ENCODE measurements around the gene RBP3.

RBP3 gene

DNA sequence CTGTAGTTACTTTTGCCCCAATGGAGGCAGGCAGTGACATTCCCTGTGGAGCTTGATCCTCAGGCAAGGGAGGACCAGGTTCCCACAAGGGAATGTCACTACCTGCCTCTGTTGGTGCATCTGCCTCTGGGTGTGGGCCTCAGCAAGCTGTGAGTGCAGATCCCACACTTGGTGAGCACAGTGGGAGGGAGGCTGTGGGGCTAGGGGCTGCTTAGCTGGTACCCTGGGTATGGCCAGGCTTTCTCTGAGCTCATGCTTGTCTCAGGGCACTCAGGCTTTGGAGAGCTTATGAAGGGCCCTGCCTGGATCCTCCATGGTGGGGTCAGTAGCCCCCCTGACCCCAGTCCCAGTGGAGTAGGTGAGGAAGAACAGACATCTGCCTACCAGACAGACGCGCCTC is 52.1 kb downstream of the RBP3 start:
- H3K36me3 ChIP-seq (ENCODE audit: control insufficient read depth, insufficient read depth, low read length) = no peaks in the 10 kb centered on the region
- TF ChIP-seq, protein P1, sequence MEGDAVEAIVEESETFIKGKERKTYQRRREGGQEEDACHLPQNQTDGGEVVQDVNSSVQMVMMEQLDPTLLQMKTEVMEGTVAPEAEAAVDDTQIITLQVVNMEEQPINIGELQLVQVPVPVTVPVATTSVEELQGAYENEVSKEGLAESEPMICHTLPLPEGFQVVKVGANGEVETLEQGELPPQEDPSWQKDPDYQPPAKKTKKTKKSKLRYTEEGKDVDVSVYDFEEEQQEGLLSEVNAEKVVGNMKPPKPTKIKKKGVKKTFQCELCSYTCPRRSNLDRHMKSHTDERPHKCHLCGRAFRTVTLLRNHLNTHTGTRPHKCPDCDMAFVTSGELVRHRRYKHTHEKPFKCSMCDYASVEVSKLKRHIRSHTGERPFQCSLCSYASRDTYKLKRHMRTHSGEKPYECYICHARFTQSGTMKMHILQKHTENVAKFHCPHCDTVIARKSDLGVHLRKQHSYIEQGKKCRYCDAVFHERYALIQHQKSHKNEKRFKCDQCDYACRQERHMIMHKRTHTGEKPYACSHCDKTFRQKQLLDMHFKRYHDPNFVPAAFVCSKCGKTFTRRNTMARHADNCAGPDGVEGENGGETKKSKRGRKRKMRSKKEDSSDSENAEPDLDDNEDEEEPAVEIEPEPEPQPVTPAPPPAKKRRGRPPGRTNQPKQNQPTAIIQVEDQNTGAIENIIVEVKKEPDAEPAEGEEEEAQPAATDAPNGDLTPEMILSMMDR (IDR thresholded peaks at IDR 0.05; ENCODE audit: insufficient read depth, low read length, poor library complexity, severe bottlenecking) = no peak
- no peaks in the 10 kb centered on the region; the same call in 1 of the 2 replicates for H3K27me3 ChIP-seq (replicated peaks; ENCODE audit: control insufficient read depth, insufficient read depth, low read length)
- no peak overlapping the region for H3K4me3 ChIP-seq (replicated peaks; ENCODE audit: low read depth, low read length)
- no peak for DNase-seq (ENCODE audit: extremely low read depth, insufficient read length)

GRCh38 chr10:47400786-47401185 is 52.6 kb downstream of the RBP3 start:
- Histone ChIP-seq H3K4me3 (replicated peaks; ENCODE audit: low read depth, low read length) (no peak overlapping the region), H3K27me3 (replicated peaks; ENCODE audit: control insufficient read depth, insufficient read depth, low read length) (no peaks in the 10 kb centered on the region; the same call in 1 of the 2 replicates), H3K36me3 (ENCODE audit: control insufficient read depth, insufficient read depth, low read length) (no peaks in the 10 kb centered on the region)
- TF ChIP-seq, protein P1 (IDR thresholded peaks at IDR 0.05; ENCODE audit: insufficient read depth, low read length, poor library complexity, severe bottlenecking) = no peak
- DNase-seq (ENCODE audit: extremely low read depth, insufficient read length) = no peak

GRCh38 chr10:47401210-47401609 is 53.0 kb downstream of the RBP3 start:
- Histone ChIP-seq H3K4me3 (replicated peaks; ENCODE audit: low read depth, low read length) (no peak overlapping the region), H3K36me3 (ENCODE audit: control insufficient read depth, insufficient read depth, low read length) (no peaks in the 10 kb centered on the region), H3K27me3 (replicated peaks; ENCODE audit: control insufficient read depth, insufficient read depth, low read length) (no peaks in the 10 kb centered on the region; the same call in 1 of the 2 replicates)
- TF ChIP-seq, protein P1 (IDR thresholded peaks at IDR 0.05; ENCODE audit: insufficient read depth, low read length, poor library complexity, severe bottlenecking) = no peak
- no peak for DNase-seq (ENCODE audit: extremely low read depth, insufficient read length)

DNA sequence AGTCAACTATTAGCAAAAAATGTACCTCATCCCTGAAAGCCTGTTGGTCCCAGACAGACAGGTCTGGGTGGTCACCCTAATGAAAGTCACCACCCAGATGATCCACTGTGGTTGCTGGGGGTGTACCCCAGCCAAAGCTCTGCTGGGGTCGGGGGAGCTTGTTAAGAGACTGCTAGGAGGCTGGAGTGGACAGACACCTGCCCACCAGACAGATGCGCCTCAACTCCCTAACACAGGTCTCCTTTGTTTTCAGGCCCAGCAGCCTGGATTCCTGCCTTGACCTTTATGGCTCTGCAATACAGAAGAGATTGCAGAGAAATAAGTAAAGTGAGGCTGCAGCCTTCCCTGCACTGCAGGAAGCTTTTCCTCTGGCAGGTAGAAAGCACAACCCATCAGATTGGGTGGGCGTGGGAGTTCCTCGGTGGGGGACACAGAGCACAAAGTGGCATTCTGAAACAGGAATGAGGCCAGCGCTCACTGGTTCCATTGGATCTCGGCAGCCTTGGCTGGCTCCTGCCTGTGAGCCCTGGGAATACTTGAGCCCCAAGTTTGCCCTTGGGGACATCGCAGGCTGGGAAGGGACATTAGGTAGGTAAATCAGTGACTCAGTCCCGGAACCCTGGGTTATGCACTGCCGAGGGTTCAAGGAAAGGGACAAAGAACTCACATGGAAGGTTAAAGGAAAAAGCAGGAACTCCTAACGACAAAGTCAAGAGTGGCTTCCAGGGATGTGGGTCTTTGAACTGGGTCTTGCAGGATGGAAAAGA is 53.9 kb downstream of the RBP3 start:
- TF ChIP-seq, protein P1 (IDR thresholded peaks at IDR 0.05; ENCODE audit: insufficient read depth, low read length, poor library complexity, severe bottlenecking) = no peak
- no peak for DNase-seq (ENCODE audit: extremely low read depth, insufficient read length)
- H3K27me3 ChIP-seq (replicated peaks; ENCODE audit: control insufficient read depth, insufficient read depth, low read length) = no peaks in the 10 kb centered on the region; the same call in 1 of the 2 replicates
- H3K36me3 ChIP-seq (ENCODE audit: control insufficient read depth, insufficient read depth, low read length) = no peaks in the 10 kb centered on the region
- H3K4me3 ChIP-seq (replicated peaks; ENCODE audit: low read depth, low read length) = no peak overlapping the region

- H3K4me3 ChIP-seq (replicated peaks; ENCODE audit: low read depth, low read length) = no peak overlapping the region
- no peak for DNase-seq (ENCODE audit: extremely low read depth, insufficient read length)
- no peaks in the 10 kb centered on the region; the same call in 1 of the 2 replicates for H3K27me3 ChIP-seq (replicated peaks; ENCODE audit: control insufficient read depth, insufficient read depth, low read length)
- no peaks in the 10 kb centered on the region for H3K36me3 ChIP-seq (ENCODE audit: control insufficient read depth, insufficient read depth, low read length)
- TF ChIP-seq, protein P1 (IDR thresholded peaks at IDR 0.05; ENCODE audit: insufficient read depth, low read length, poor library complexity, severe bottlenecking) = no peak
Measured at GRCh38 chr10:47402641-47403301, 54.6 kb downstream of the RBP3 start.
